Neuron (in vitro differentiated cells): ENCODE results near the gene ANXA10.
"Not testable (repeated sequence)": the region's sequence is repeated elsewhere in the genome, so short reads cannot be mapped to it uniquely, and the experiment has no call there.

Experiments used
- H2AFZ ChIP-seq: one replicate; pipeline ENCODE4 v1.6.1; 2013; ENCODE audit warnings: low read depth, mild to moderate bottlenecking, inconsistent platforms, low read length, moderate library complexity
- H3K27me3 ChIP-seq: one replicate; pipeline ENCODE4 v1.6.1; 2013; ENCODE audit warnings: low read length; ENCODE audit not compliant: insufficient read depth
- H3K36me3 ChIP-seq: one replicate; pipeline ENCODE4 v1.6.1; 2013; ENCODE audit warnings: low read length; ENCODE audit not compliant: insufficient read depth
- H3K4me1 ChIP-seq: one replicate; pipeline ENCODE4 v1.6.1; 2013; ENCODE audit warnings: low read length; ENCODE audit not compliant: insufficient read depth
- H3K4me3 ChIP-seq: 2 replicates; pipeline ENCODE4 v1.5.1; 2013; ENCODE audit warnings: mild to moderate bottlenecking, low read length, moderate library complexity
- H3K9me3 ChIP-seq: one replicate; pipeline ENCODE4 v1.6.1; 2013; ENCODE audit warnings: low read length

The ANXA10 gene

GRCh38 chr4:168197926-168198325 is 105.6 kb downstream of the ANXA10 start:
- no peaks in the 10 kb centered on the region for H3K36me3 ChIP-seq
- H2AFZ ChIP-seq: no peak overlapping the region
- no peak overlapping the region for H3K4me3 ChIP-seq
- H3K27me3 ChIP-seq: no peaks in the 10 kb centered on the region
- H3K4me1 ChIP-seq: no peaks in the 10 kb centered on the region
- no peaks in the 10 kb centered on the region for H3K9me3 ChIP-seq

- Histone ChIP-seq H3K4me1 (no peaks in the 10 kb centered on the region), H2AFZ (no peak overlapping the region), H3K27me3 (no peaks in the 10 kb centered on the region), H3K9me3 (peaks cover 6% of the 10 kb centered on the region), H3K36me3 (no peaks in the 10 kb centered on the region), H3K4me3 (no peak overlapping the region)
Observed at GRCh38 chr4:168199260-168199957, 107.1 kb downstream of the ANXA10 start.

GRCh38 chr4:168200685-168201084 is 108.3 kb downstream of the ANXA10 start:
- no peak overlapping the region for H3K4me3 ChIP-seq
- no peaks in the 10 kb centered on the region for H3K4me1 ChIP-seq
- H3K27me3 ChIP-seq: no peaks in the 10 kb centered on the region
- no peaks in the 10 kb centered on the region for H3K36me3 ChIP-seq
- peaks cover 6% of the 10 kb centered on the region for H3K9me3 ChIP-seq
- no peak overlapping the region for H2AFZ ChIP-seq

- no peaks in the 10 kb centered on the region for H3K4me1 ChIP-seq
- H3K27me3 ChIP-seq: no peaks in the 10 kb centered on the region
- H3K36me3 ChIP-seq: no peaks in the 10 kb centered on the region
- peaks cover 6% of the 10 kb centered on the region for H3K9me3 ChIP-seq
- H2AFZ ChIP-seq: no peak overlapping the region
- H3K4me3 ChIP-seq: no peak overlapping the region
Observed at GRCh38 chr4:168203233-168203911, 111.0 kb downstream of the ANXA10 start.

- Histone ChIP-seq H3K9me3 (no peaks in the 10 kb centered on the region), H3K4me1 (no peaks in the 10 kb centered on the region), H3K4me3 (no peak overlapping the region), H2AFZ (no peak overlapping the region), H3K27me3 (no peaks in the 10 kb centered on the region), H3K36me3 (no peaks in the 10 kb centered on the region)
Observed at GRCh38 chr4:168208957-168209614, 116.7 kb downstream of the ANXA10 start.

- Histone ChIP-seq H3K27me3 (no peaks in the 10 kb centered on the region), H3K9me3 (no peaks in the 10 kb centered on the region), H3K4me1 (no peaks in the 10 kb centered on the region), H3K4me3 (no peak overlapping the region), H2AFZ (no peak overlapping the region), H3K36me3 (no peaks in the 10 kb centered on the region)
Observed at GRCh38 chr4:168212656-168213055, 120.3 kb downstream of the ANXA10 start.

GRCh38 chr4:168213511-168213910 is 121.2 kb downstream of the ANXA10 start:
- H3K36me3 ChIP-seq, H3K9me3 ChIP-seq: not testable (repeated sequence)

GRCh38 chr4:168218645-168219044 is 126.3 kb downstream of the ANXA10 start:
- H2AFZ ChIP-seq: no peak overlapping the region
- H3K4me3 ChIP-seq: no peak overlapping the region
- no peaks in the 10 kb centered on the region for H3K4me1 ChIP-seq
- no peaks in the 10 kb centered on the region for H3K36me3 ChIP-seq
- no peaks in the 10 kb centered on the region for H3K27me3 ChIP-seq
- no peaks in the 10 kb centered on the region for H3K9me3 ChIP-seq

More at GRCh38 chr4:168213511-168213910, 121.2 kb downstream of the ANXA10 start:
- H3K4me1 ChIP-seq, H3K4me3 ChIP-seq, H2AFZ ChIP-seq, H3K27me3 ChIP-seq: not testable (repeated sequence)

GRCh38 chr4:168220893-168221292 is 128.6 kb downstream of the ANXA10 start:
- Histone ChIP-seq H3K9me3 (no peaks in the 10 kb centered on the region), H3K4me1 (no peaks in the 10 kb centered on the region), H3K4me3 (no peak overlapping the region), H2AFZ (no peak overlapping the region), H3K27me3 (no peaks in the 10 kb centered on the region), H3K36me3 (no peaks in the 10 kb centered on the region)

- Histone ChIP-seq H2AFZ (no peak overlapping the region), H3K9me3 (no peaks in the 10 kb centered on the region), H3K36me3 (no peaks in the 10 kb centered on the region), H3K4me1 (no peaks in the 10 kb centered on the region), H3K27me3 (no peaks in the 10 kb centered on the region), H3K4me3 (no peak overlapping the region)
Observed at GRCh38 chr4:168221301-168221700, 129.0 kb downstream of the ANXA10 start.
